ENCODE measurements around the gene KLHL28.
"Not testable (repeated sequence)": the region's sequence is repeated elsewhere in the genome, so short reads cannot be mapped to it uniquely, and the experiment has no call there.

Gene KLHL28

GRCh38 chr14:44895716-44896115 is 66.0 kb downstream of the KLHL28 start:
- DNase-seq: no peak

- DNase-seq: no peak
These were observed 68.2 kb downstream of the KLHL28 start for GRCh38 chr14:44893535-44893934.

GRCh38 chr14:44891726-44892372 is 69.9 kb downstream of the KLHL28 start:
- not testable (repeated sequence) for DNase-seq

GRCh38 chr14:44889595-44890471 is 71.9 kb downstream of the KLHL28 start:
- no peak for DNase-seq

- DNase-seq: no peak
These were observed 74.2 kb downstream of the KLHL28 start for GRCh38 chr14:44887596-44887955.

GRCh38 chr14:44886860-44887595 is 74.7 kb downstream of the KLHL28 start:
- DNase-seq: no peak

- no peak for DNase-seq
These were observed 81.0 kb downstream of the KLHL28 start for GRCh38 chr14:44880791-44881190.
